ENCODE results near the gene CERCAM. TPM values are rescaled to one million over a fixed set of nuclear protein-coding genes. Genes with fewer than 3 reads are reported as not detected.

The CERCAM gene
- total RNA-seq, 1 experiment from 2014 or later: 10.1 TPM

DNA sequence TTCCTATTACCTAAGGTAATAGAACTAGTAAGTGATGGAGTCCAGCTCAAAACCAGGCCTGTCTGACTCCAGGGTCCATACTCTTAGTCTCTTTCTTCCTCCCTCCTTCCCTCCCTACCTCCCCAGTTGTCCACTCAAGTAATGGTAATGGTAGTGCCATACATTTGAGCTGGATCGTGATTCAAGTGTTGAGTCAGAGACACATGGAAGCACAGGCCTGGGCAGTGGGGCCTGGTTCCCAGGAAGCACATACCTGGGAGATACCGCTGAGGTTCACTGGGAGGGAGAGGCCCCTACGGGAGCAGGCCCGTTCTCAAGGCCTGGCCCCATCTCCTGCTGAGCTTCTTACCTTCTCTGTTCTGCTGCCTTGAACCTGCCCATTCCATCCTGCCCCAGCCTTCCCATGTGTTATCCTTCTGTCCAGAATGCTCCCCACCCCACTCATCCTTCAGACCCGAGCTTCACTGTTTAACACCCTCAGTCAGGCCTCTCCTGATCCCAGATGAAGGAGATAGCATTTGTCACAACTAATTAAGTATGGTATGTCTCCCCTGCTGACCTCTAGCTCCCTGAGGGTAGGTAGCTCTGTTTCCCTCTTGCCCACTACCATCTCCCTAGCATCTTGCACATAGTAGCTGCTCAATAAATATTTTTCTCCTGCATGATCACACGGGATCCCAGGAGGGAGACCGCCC, 35.7 kb upstream of the CERCAM start:
- Histone ChIP-seq H3K4me3 (ENCODE audit: low read depth, low read length, poor library complexity, severe bottlenecking) (no peak overlapping the region), H3K9me3 (ENCODE audit: low read depth, low read length, poor library complexity, severe bottlenecking) (no peaks in the 10 kb centered on the region), H3K4me1 (ENCODE audit: insufficient read depth, low read length, poor library complexity, severe bottlenecking) (peaks cover 21% of the 10 kb centered on the region), H3K27ac (ENCODE audit: low read depth, low read length, poor library complexity, severe bottlenecking) (no peak overlapping the region), H3K36me3 (ENCODE audit: insufficient read depth, low read length, poor library complexity, severe bottlenecking) (peaks cover 30% of the 10 kb centered on the region), H3K27me3 (replicated peaks; ENCODE audit: insufficient read depth, low read depth, low read length, poor library complexity) (no peaks in the 10 kb centered on the region)
- DNase-seq (ENCODE audit: low spot score): no peak
- TF ChIP-seq EZH2 (IDR thresholded peaks at IDR 0.05; ENCODE audit: borderline replicate concordance, low read depth, low read length, poor library complexity, severe bottlenecking) (no peak), CTCF (conservative IDR thresholded peaks at IDR 0.05; ENCODE audit: low read depth, low read length) (no peak)
- intact Hi-C loops (cut with micrococcal nuclease; ENCODE audit: unreplicated experiment): no loop called here
- no TSS peak for BruUV-seq (replicated peaks)
- ChIA-PET POLR2A (ENCODE audit: low non-redundant PET) (no interaction called here), CTCF (no interaction called here)

DNA sequence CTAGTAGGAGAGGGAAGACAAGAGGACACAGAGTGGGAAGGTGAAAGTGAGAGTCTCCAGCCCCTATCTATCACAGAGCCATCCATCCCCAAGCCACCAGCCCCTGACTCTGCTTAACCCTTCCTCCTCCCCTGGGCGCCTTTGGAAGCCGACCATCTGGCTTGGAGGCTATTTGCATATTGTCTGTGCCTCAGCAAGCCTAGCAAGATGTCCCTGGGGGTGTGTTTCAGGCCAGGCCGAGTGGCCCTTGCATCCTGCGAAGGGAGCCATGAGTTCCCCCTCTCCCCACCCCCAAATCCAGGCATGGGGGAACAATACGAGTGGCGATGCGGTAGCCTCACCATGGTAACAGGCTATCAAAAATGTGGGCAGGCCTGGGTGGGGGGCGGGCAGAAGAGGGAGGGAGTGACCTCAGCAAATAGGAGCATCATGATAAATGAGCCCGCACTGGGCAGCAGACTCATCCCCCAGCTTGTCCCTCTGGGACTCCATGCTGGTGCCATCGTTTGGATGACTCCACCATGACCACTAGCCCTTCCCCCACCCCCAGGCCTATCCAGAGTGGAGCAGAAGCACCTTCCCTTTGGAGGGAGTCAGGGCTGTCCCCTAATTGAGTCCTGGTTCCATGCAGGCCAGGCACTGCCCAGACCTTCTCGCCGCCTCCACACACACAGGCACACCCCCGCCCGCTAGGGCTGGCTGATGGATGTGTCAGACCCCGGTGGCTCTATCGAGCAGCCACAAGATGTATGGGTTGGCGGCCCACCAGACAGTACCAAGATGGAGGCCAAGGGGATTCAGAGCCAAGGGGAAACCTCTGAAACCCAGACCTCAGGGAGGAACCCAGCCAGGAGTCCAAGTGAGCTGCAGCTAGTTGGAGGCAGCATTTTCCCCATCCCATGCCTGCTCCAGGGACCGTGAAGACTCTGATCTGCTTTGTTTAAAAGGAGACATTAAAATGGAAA, 34.9 kb upstream of the CERCAM start:
- peaks cover 30% of the 10 kb centered on the region for H3K36me3 ChIP-seq (ENCODE audit: insufficient read depth, low read length, poor library complexity, severe bottlenecking)
- no TSS peak for BruUV-seq (replicated peaks)
- no peaks in the 10 kb centered on the region for H3K27me3 ChIP-seq (replicated peaks; ENCODE audit: insufficient read depth, low read depth, low read length, poor library complexity)
- no peak overlapping the region for H3K4me3 ChIP-seq (ENCODE audit: low read depth, low read length, poor library complexity, severe bottlenecking)
- no peak for DNase-seq (ENCODE audit: low spot score)
- intact Hi-C loops (cut with micrococcal nuclease; ENCODE audit: unreplicated experiment): no loop called here
- POLR2A ChIA-PET (ENCODE audit: low non-redundant PET): no interaction called here
- no peaks in the 10 kb centered on the region for H3K9me3 ChIP-seq (ENCODE audit: low read depth, low read length, poor library complexity, severe bottlenecking)
- TF ChIP-seq CTCF (conservative IDR thresholded peaks at IDR 0.05; ENCODE audit: low read depth, low read length) (no peak), EZH2 (IDR thresholded peaks at IDR 0.05; ENCODE audit: borderline replicate concordance, low read depth, low read length, poor library complexity, severe bottlenecking) (no peak)
- CTCF ChIA-PET: no interaction called here
- no peak overlapping the region for H3K27ac ChIP-seq (ENCODE audit: low read depth, low read length, poor library complexity, severe bottlenecking)
- H3K4me1 ChIP-seq (ENCODE audit: insufficient read depth, low read length, poor library complexity, severe bottlenecking): peaks cover 21% of the 10 kb centered on the region

GRCh38 chr9:128388150-128388549, 32.5 kb upstream of the CERCAM start:
- Histone ChIP-seq H3K27ac (ENCODE audit: low read depth, low read length, poor library complexity, severe bottlenecking) (no peak overlapping the region), H3K27me3 (replicated peaks; ENCODE audit: insufficient read depth, low read depth, low read length, poor library complexity) (no peaks in the 10 kb centered on the region), H3K36me3 (ENCODE audit: insufficient read depth, low read length, poor library complexity, severe bottlenecking) (peaks cover 30% of the 10 kb centered on the region), H3K4me1 (ENCODE audit: insufficient read depth, low read length, poor library complexity, severe bottlenecking) (peaks cover 6% of the 10 kb centered on the region), H3K4me3 (ENCODE audit: low read depth, low read length, poor library complexity, severe bottlenecking) (no peak overlapping the region), H3K9me3 (ENCODE audit: low read depth, low read length, poor library complexity, severe bottlenecking) (no peaks in the 10 kb centered on the region)
- intact Hi-C loops (cut with micrococcal nuclease; ENCODE audit: unreplicated experiment): no loop called here
- ChIA-PET CTCF (no interaction called here), POLR2A (ENCODE audit: low non-redundant PET) (no interaction called here)
- no TSS peak for BruUV-seq (replicated peaks)
- no peak for TF ChIP-seq EZH2 (IDR thresholded peaks at IDR 0.05; ENCODE audit: borderline replicate concordance, low read depth, low read length, poor library complexity, severe bottlenecking)
- no peak for TF ChIP-seq CTCF (conservative IDR thresholded peaks at IDR 0.05; ENCODE audit: low read depth, low read length)
- no peak for DNase-seq (ENCODE audit: low spot score)
